Fibroblast of pulmonary artery (primary cell): ENCODE data around the gene FHIT.
"Not testable (repeated sequence)": the region's sequence is repeated elsewhere in the genome, so short reads cannot be mapped to it uniquely, and the experiment has no call there.

ENCODE experiments used
- DNase-seq: peaks from one replicate; pipeline ENCODE4 v3.0.0-alpha.2; 2010; ENCODE audit warnings: low read depth
- H3K4me3 ChIP-seq: replicated peaks from 2 replicates; pipeline ENCODE4 v1.5.1; 2011; ENCODE audit warnings: low read depth, mild to moderate bottlenecking, control low read depth, low read length, moderate library complexity
- TF ChIP-seq, protein P1 (sequence below): IDR thresholded peaks from 2 replicates; pipeline ENCODE4 v1.5.1; 2011; ENCODE audit warnings: mild to moderate bottlenecking, control low read depth, low read length, inconsistent platforms; ENCODE audit errors: missing control alignments

FHIT gene

GRCh38 chr3:61008153-61008997, 242.9 kb downstream of the FHIT start:
- H3K4me3 ChIP-seq = no peak overlapping the region
- TF ChIP-seq, protein P1, sequence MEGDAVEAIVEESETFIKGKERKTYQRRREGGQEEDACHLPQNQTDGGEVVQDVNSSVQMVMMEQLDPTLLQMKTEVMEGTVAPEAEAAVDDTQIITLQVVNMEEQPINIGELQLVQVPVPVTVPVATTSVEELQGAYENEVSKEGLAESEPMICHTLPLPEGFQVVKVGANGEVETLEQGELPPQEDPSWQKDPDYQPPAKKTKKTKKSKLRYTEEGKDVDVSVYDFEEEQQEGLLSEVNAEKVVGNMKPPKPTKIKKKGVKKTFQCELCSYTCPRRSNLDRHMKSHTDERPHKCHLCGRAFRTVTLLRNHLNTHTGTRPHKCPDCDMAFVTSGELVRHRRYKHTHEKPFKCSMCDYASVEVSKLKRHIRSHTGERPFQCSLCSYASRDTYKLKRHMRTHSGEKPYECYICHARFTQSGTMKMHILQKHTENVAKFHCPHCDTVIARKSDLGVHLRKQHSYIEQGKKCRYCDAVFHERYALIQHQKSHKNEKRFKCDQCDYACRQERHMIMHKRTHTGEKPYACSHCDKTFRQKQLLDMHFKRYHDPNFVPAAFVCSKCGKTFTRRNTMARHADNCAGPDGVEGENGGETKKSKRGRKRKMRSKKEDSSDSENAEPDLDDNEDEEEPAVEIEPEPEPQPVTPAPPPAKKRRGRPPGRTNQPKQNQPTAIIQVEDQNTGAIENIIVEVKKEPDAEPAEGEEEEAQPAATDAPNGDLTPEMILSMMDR = no peak
- DNase-seq = no peak

- H3K4me3 ChIP-seq = no peak overlapping the region
- TF ChIP-seq, protein P1 = no peak
Observed at GRCh38 chr3:61005591-61005990, 245.7 kb downstream of the FHIT start.

GRCh38 chr3:60998858-60999257, 252.4 kb downstream of the FHIT start:
- TF ChIP-seq, protein P1 = no peak

More at GRCh38 chr3:61005591-61005990, 245.7 kb downstream of the FHIT start:
- no peak for DNase-seq

DNA sequence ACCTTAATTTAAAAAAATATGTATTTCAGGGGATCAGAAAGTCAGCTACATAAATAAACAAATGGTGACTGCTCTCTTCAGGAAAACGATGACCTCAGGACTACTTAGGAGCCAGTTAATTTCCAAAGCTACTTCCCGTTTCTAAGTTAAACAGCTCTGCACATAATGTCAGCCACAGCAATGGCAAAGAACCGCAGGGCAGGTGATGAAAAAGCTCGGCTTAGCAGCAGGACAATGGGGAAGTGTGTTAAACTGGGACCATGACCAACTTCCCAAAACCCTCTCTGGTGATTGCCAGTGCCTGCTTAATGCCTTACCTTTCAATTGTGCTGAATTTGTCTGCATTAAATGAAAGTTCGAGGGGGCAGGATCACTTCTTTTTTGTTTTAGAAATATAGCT, 258.9 kb downstream of the FHIT start:
- no peak overlapping the region for H3K4me3 ChIP-seq
- no peak for DNase-seq
- TF ChIP-seq, protein P1 = no peak

More at GRCh38 chr3:60998858-60999257, 252.4 kb downstream of the FHIT start:
- H3K4me3 ChIP-seq = no peak overlapping the region
- DNase-seq = no peak

DNA sequence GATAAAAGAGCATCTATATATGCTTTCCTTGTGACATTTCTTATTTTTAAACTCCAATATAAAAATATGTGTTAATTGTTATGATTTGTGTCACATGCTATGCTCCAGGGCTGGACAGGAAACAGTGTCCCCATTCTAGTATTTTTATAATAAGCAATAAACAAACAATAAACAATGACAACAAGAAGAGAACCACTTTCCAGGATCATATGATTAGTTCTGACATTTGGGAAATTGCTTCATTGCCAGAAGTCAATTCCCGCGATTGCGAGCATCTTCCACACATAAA, 260.9 kb downstream of the FHIT start:
- no peak for DNase-seq
- H3K4me3 ChIP-seq = no peak overlapping the region
- TF ChIP-seq, protein P1 = no peak

- H3K4me3 ChIP-seq = no peak overlapping the region
- TF ChIP-seq, protein P1 = no peak
- DNase-seq = no peak
Observed at GRCh38 chr3:60989626-60990441, 261.4 kb downstream of the FHIT start.

DNA sequence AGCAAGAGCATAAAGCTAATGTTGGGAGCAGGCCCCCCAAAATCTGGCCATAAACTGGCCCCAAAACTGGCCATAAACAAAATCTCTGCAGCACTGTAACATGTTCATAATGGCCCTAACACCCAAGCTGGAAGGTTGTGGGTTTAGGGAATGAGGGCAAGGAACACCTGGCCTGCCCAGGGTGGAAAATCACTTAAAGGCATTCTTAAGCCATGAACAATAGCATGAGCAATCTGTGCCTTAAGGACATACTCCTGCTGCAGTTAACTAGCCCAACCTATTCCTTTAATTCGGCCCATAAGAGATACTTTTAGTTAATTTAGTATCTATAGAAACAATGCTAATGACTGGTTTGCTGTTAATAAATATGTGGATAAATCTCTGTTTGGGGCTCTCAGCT, 264.1 kb downstream of the FHIT start:
- not testable (repeated sequence) for DNase-seq, H3K4me3 ChIP-seq
